GM06990 (cell line): Measurements from ENCODE around the gene ZNF280D.

Source experiments
- DNase-seq: peaks from one replicate; pipeline ENCODE4 v3.0.0-alpha.2; 2011; ENCODE audit not compliant: insufficient read length; ENCODE audit errors: extremely low read depth
- H3K27me3 ChIP-seq: replicated peaks from 2 replicates; pipeline ENCODE4 v1.6.0; 2011; ENCODE audit warnings: low read length; ENCODE audit not compliant: control insufficient read depth, insufficient read depth
- H3K36me3 ChIP-seq: 2 replicates; pipeline ENCODE4 v1.5.1; 2011; ENCODE audit warnings: low read length; ENCODE audit not compliant: control insufficient read depth, insufficient read depth
- H3K4me3 ChIP-seq: replicated peaks from 2 replicates; pipeline ENCODE4 v1.5.1; 2011; ENCODE audit warnings: low read depth, mild to moderate bottlenecking, control low read depth, low read length
- CTCF ChIP-seq: IDR thresholded peaks from 2 replicates; pipeline ENCODE4 v1.5.1; 2011; ENCODE audit warnings: low read length, control low read depth, mild to moderate bottlenecking, inconsistent platforms; ENCODE audit not compliant: insufficient read depth, poor library complexity, severe bottlenecking

Gene ZNF280D

DNA sequence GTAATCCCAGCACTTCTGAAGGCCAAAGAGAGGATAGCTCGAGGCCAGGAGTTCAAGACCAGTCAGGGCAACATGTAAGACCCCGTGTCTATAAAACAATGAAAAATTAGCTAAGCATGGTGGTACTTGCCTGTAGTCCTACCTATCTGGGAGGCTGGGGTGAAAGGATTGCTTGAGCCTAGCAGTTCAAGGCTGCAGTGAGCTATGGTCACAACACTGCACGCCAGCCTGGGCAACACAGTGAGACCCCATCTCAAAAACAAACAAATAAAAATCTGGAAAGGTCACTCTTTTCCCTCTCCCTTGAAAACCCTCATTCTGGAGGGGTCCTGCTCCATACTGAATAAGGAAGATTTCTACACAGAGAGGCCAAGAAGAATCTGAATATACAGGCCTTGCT is 43.5 kb upstream of the ZNF280D start:
- Histone ChIP-seq H3K27me3 (no peaks in the 10 kb centered on the region), H3K4me3 (no peak overlapping the region), H3K36me3 (no peaks in the 10 kb centered on the region)
- no peak for DNase-seq
- TF ChIP-seq CTCF = no peak

GRCh38 chr15:56775641-56776040 is 42.3 kb upstream of the ZNF280D start:
- no peaks in the 10 kb centered on the region for H3K27me3 ChIP-seq
- no peak for DNase-seq
- no peaks in the 10 kb centered on the region for H3K36me3 ChIP-seq
- no peak overlapping the region for H3K4me3 ChIP-seq
- no peak for TF ChIP-seq CTCF

GRCh38 chr15:56774356-56774755 is 41.0 kb upstream of the ZNF280D start:
- Histone ChIP-seq H3K27me3 (no peaks in the 10 kb centered on the region), H3K4me3 (no peak overlapping the region), H3K36me3 (no peaks in the 10 kb centered on the region)
- no peak for DNase-seq
- TF ChIP-seq CTCF = no peak

- Histone ChIP-seq H3K36me3 (no peaks in the 10 kb centered on the region), H3K27me3 (no peaks in the 10 kb centered on the region), H3K4me3 (no peak overlapping the region)
- no peak for TF ChIP-seq CTCF
- no peak for DNase-seq
These were observed 39.7 kb upstream of the ZNF280D start for GRCh38 chr15:56772868-56773639.

DNA sequence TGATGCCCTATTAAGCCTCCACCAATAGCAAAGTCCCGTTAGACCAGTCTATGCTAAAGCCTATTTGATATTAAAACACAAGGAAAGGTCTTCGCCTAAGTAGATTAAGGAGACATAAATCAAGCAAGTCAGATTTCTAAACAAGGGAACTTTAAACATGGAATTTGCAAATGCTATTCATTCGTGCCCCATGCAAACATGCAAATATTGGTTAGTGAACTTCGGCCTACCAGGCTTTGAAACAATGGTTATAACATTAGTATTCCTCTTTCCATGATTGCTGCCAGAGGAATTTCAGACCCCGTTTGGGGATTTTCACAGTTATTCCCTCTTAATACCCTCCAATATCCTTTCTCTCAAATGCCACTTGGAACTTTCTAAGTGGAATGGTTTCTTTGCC is 36.9 kb upstream of the ZNF280D start:
- DNase-seq = no peak

More for the DNA sequence above, 36.9 kb upstream of the ZNF280D start:
- TF ChIP-seq CTCF = no peak
- Histone ChIP-seq H3K4me3 (no peak overlapping the region), H3K36me3 (no peaks in the 10 kb centered on the region), H3K27me3 (no peaks in the 10 kb centered on the region)
